Lower lobe of right lung (tissue), 2 donors: Measurements from ENCODE around the gene LPXN. TPM values are rescaled to one million over a fixed set of nuclear protein-coding genes. Genes with fewer than 3 reads are reported as not detected.

Experiments
- ATAC-seq, 2 donors: fragments of 200-7000 bp; cut with Tn5 transposase; one replicate each; pipeline ENCODE4 v1.9.1; 2020 to 2022; ENCODE audit warnings: mild to moderate bottlenecking in 2 of 2, moderate library complexity in 2 of 2
- DNase-seq: peaks from one replicate; pipeline ENCODE4 v3.0.0-alpha.2; 2020
- H3K27ac ChIP-seq: fragments of 200-600 bp; one replicate; pipeline ENCODE4 v1.8.0; 2022
- H3K27me3 ChIP-seq: fragments of 200-600 bp; one replicate; pipeline ENCODE4 v1.8.0; 2022; ENCODE audit warnings: low read depth
- H3K36me3 ChIP-seq: fragments of 200-600 bp; one replicate; pipeline ENCODE4 v1.8.0; 2022; ENCODE audit warnings: mild to moderate bottlenecking
- H3K4me1 ChIP-seq: fragments of 200-600 bp; one replicate; pipeline ENCODE4 v1.8.0; 2022
- H3K4me3 ChIP-seq: fragments of 200-600 bp; one replicate; pipeline ENCODE4 v1.8.0; 2022; ENCODE audit warnings: mild to moderate bottlenecking
- H3K9me3 ChIP-seq: fragments of 200-600 bp; one replicate; pipeline ENCODE4 v1.8.0; 2022
- intact Hi-C: fragments of 100-400 bp; cut with DNase I; formaldehyde crosslinking; loops from one replicate; pipeline ENCODE4 v1.11.0; 2022
- total RNA-seq: library from RNA; stranded (reverse); fragmentation: NEBNext Ultra II Directional; extraction: Animal tissue kit (Norgen Biotek cat#: 25700); gene quantifications from one replicate; pipeline ENCODE4 v1.2.1, GENCODE V29; 2021
- TF ChIP-seq, protein P1 (sequence below): fragments of 200-600 bp; IDR thresholded peaks from one replicate; pipeline ENCODE4 v1.8.0; 2022; ENCODE audit warnings: antibody characterized with exemption, mild to moderate bottlenecking
- donor health status: DM: no; HTN: yes; CAD: no; lungs with severe emphysema.

LPXN gene
- total RNA-seq, 1 donor from 2014 or later = 71.6 TPM

DNA sequence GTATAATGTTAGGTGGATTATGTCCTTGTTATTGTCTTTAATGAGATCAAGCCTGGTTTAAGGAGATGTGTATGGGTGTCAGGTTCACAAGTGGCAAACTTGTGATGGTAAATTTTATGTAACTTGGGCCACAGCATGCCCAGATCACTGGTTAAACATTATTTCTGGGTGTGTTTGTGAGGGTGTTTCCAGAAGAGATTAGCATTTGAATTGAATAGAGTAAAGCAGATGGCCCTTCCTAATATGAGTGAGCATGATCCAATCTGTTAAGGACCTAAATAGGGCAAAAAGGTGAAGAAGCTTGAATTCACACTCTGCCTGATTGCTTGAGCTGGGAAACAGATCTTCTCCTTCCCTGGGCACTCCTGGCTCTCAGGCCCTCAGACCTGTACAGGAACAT lies 88.5 kb downstream of the LPXN start:
- H3K27me3 ChIP-seq = no peaks in the 10 kb centered on the region
- H3K27ac ChIP-seq = no peak overlapping the region
- H3K4me3 ChIP-seq = no peak overlapping the region
- intact Hi-C loops = no loop called here
- no peak for DNase-seq
- TF ChIP-seq, protein P1, sequence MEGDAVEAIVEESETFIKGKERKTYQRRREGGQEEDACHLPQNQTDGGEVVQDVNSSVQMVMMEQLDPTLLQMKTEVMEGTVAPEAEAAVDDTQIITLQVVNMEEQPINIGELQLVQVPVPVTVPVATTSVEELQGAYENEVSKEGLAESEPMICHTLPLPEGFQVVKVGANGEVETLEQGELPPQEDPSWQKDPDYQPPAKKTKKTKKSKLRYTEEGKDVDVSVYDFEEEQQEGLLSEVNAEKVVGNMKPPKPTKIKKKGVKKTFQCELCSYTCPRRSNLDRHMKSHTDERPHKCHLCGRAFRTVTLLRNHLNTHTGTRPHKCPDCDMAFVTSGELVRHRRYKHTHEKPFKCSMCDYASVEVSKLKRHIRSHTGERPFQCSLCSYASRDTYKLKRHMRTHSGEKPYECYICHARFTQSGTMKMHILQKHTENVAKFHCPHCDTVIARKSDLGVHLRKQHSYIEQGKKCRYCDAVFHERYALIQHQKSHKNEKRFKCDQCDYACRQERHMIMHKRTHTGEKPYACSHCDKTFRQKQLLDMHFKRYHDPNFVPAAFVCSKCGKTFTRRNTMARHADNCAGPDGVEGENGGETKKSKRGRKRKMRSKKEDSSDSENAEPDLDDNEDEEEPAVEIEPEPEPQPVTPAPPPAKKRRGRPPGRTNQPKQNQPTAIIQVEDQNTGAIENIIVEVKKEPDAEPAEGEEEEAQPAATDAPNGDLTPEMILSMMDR = no peak
- H3K36me3 ChIP-seq = no peaks in the 10 kb centered on the region
- H3K9me3 ChIP-seq = no peaks in the 10 kb centered on the region
- no peaks in the 10 kb centered on the region for H3K4me1 ChIP-seq
- ATAC-seq = no peak

DNA sequence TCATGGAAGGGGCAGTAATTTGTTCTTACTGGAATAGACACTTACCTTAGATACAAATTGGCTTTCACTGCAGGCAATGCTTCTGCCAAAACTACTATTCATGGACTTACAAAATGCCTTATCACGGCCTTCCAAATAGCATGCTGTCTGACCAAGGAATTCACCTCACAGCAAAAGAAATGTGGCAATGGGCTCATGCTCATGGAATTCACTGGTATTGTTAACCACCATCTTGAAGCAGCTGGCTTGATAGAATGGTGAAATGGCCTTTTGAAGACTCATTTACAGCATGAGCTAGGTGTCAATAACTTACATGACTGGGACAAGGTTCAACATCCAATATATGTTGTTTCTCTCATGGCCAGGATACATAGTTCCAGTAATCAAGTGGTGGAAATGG lies 89.7 kb downstream of the LPXN start:
- H3K27ac ChIP-seq = no peak overlapping the region
- no peaks in the 10 kb centered on the region for H3K4me1 ChIP-seq
- ATAC-seq (no peak), DNase-seq (no peak)
- TF ChIP-seq, protein P1 = no peak
- intact Hi-C loops = no loop called here
- no peaks in the 10 kb centered on the region for H3K27me3 ChIP-seq
- no peak overlapping the region for H3K4me3 ChIP-seq
- no peaks in the 10 kb centered on the region for H3K36me3 ChIP-seq
- H3K9me3 ChIP-seq = no peaks in the 10 kb centered on the region

Other genes with a start within 250 kb of the LPXN start
- not detected for gene OR5B17, start 216.8 kb downstream of the LPXN start, total RNA-seq
- gene OR5B3, start 169.0 kb downstream of the LPXN start, total RNA-seq = not detected
- not detected for gene OR5B2, start 147.7 kb downstream of the LPXN start, total RNA-seq
- gene OR5B12, start 133.6 kb downstream of the LPXN start, total RNA-seq = not detected
- gene OR5B21, start 67.8 kb downstream of the LPXN start, total RNA-seq = not detected
- 44.5 TPM for gene ZFP91, start 3.2 kb upstream of the LPXN start, total RNA-seq
- gene CNTF, start 46.8 kb upstream of the LPXN start, total RNA-seq = 1.9 TPM
- not detected for gene GLYAT, start 156.1 kb upstream of the LPXN start, total RNA-seq